ENCODE data around the gene IL1B.

Gene IL1B

DNA sequence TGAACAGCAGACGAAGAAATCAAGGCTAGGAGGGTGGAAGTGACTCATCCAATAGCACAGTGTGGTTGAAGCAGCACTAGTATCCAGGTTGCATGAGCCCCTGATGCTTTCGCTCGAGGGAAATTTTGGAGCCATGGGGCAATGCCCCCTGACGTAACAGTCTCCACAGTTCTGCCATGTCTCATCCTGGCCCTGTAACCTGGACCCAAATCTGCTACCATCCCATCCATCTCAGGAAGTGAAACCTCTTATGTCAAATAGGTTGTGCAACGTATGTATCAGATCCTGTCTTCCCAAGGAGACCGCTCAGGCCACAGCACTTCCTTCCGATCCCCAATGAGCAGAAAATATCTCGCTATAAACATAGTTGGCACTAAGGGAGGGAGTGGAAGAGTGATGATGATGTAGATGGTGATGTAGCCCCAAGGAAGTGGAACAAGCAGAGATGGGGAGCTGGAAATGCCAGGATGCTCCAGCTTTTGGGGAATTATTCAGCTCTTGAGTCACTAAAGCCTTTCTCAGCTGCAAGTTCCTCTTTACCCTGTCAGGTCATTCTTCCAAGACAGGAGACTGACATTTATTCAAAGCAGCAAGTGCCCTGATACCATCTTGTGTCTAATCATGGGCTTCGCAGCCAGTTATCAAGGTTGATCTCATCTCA is 3.0 kb upstream of the IL1B start:
- no peaks in the 10 kb centered on the region for H3F3A ChIP-seq (ENCODE audit: control insufficient read depth, insufficient read depth)
- H3K9me3 ChIP-seq (ENCODE audit: control insufficient read depth, insufficient read depth, low read length), result no peaks in the 10 kb centered on the region
- H3K4me1 ChIP-seq (ENCODE audit: control insufficient read depth, low read length), result peaks cover 10% of the 10 kb centered on the region
- no peak for TF ChIP-seq EZH2phosphoT487 (IDR thresholded peaks at IDR 0.05; ENCODE audit: borderline replicate concordance, low read length)
- TF ChIP-seq, protein P1, sequence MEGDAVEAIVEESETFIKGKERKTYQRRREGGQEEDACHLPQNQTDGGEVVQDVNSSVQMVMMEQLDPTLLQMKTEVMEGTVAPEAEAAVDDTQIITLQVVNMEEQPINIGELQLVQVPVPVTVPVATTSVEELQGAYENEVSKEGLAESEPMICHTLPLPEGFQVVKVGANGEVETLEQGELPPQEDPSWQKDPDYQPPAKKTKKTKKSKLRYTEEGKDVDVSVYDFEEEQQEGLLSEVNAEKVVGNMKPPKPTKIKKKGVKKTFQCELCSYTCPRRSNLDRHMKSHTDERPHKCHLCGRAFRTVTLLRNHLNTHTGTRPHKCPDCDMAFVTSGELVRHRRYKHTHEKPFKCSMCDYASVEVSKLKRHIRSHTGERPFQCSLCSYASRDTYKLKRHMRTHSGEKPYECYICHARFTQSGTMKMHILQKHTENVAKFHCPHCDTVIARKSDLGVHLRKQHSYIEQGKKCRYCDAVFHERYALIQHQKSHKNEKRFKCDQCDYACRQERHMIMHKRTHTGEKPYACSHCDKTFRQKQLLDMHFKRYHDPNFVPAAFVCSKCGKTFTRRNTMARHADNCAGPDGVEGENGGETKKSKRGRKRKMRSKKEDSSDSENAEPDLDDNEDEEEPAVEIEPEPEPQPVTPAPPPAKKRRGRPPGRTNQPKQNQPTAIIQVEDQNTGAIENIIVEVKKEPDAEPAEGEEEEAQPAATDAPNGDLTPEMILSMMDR (IDR thresholded peaks at IDR 0.05; ENCODE audit: low read depth, low read length, poor library complexity, severe bottlenecking), result no peak
- no peak overlapping the region for H3K27ac ChIP-seq (ENCODE audit: low read depth, low read length)
- peaks cover 23% of the 10 kb centered on the region for H3K27me3 ChIP-seq (ENCODE audit: control insufficient read depth, low read length)
- H3K9me2 ChIP-seq (replicated peaks; ENCODE audit: control insufficient read depth, low read length), result no peaks in the 10 kb centered on the region
- no peaks in the 10 kb centered on the region for H4K20me1 ChIP-seq (ENCODE audit: control insufficient read depth, insufficient read depth, low read depth, low read length)
- H3K36me3 ChIP-seq (ENCODE audit: control insufficient read depth, low read length), result no peaks in the 10 kb centered on the region
- no peak overlapping the region for H3K4me2 ChIP-seq (ENCODE audit: low read length)
- H3K79me2 ChIP-seq (ENCODE audit: control insufficient read depth, low read length), result no peaks in the 10 kb centered on the region
- no peak overlapping the region for H3K4me3 ChIP-seq (ENCODE audit: low read length)

DNA sequence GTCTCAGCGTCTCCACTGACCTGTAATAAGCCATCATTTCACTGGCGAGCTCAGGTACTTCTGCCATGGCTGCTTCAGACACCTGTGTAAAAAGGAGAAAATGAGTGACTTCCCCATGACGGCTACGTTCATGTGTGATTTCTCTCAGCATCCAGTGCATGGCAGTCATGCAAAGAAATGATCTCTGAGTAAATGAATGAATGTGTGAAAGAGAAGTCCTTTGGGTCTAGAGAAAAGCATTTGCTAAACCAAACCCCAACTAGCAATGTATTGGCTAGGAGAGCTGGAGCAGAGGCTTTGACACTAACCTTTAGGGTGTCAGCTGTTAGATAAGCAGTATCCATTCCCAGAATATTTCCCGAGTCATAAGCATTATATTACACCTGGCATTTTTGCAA is 417 bp downstream of the IL1B start:
- peaks cover 1% of the 10 kb centered on the region for H3K4me1 ChIP-seq (ENCODE audit: control insufficient read depth, low read length)
- H3K9me3 ChIP-seq (ENCODE audit: control insufficient read depth, insufficient read depth, low read length), result no peaks in the 10 kb centered on the region
- TF ChIP-seq EZH2phosphoT487 (IDR thresholded peaks at IDR 0.05; ENCODE audit: borderline replicate concordance, low read length), result no peak
- TF ChIP-seq, protein P1 (IDR thresholded peaks at IDR 0.05; ENCODE audit: low read depth, low read length, poor library complexity, severe bottlenecking), result no peak
- no peak overlapping the region for H3K4me2 ChIP-seq (ENCODE audit: low read length)
- H4K20me1 ChIP-seq (ENCODE audit: control insufficient read depth, insufficient read depth, low read depth, low read length), result no peaks in the 10 kb centered on the region
- H3K36me3 ChIP-seq (ENCODE audit: control insufficient read depth, low read length), result no peaks in the 10 kb centered on the region
- no peaks in the 10 kb centered on the region for H3K9me2 ChIP-seq (replicated peaks; ENCODE audit: control insufficient read depth, low read length)
- no peak overlapping the region for H3K27ac ChIP-seq (ENCODE audit: low read depth, low read length)
- H3K4me3 ChIP-seq (ENCODE audit: low read length), result no peak overlapping the region
- no peaks in the 10 kb centered on the region for H3K79me2 ChIP-seq (ENCODE audit: control insufficient read depth, low read length)
- H3F3A ChIP-seq (ENCODE audit: control insufficient read depth, insufficient read depth), result no peaks in the 10 kb centered on the region
- H3K27me3 ChIP-seq (ENCODE audit: control insufficient read depth, low read length), result peaks cover 25% of the 10 kb centered on the region

DNA sequence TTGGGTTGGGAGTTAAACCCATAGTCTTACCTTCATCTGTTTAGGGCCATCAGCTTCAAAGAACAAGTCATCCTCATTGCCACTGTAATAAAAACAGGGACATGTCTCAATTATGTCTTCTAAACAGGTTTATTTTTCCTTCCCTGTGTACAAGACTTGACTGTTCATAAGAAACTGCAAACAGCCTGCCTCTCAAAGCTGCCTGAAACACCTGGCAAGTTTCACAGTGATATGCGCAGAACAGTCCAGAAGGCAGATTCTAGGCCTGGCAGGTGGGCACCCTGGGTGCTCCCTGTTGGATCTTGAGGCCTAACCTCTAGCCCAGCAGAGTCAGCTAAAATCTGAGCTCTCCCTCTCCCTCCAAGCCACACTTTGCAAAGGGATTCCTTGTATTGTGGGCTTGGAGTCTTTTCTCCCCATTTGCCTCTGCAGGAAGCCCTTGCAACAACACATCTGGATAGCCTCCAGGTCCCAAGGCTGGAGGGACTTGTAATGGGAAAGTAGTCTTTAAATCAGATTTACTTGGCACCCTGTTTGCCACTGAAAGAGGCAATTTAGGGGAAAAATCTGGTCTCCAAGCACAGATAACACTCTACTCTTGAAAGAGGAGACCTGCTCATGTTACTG is 930 bp downstream of the IL1B start:
- H3K9me3 ChIP-seq (ENCODE audit: control insufficient read depth, insufficient read depth, low read length), result no peaks in the 10 kb centered on the region
- H3K27ac ChIP-seq (ENCODE audit: low read depth, low read length), result no peak overlapping the region
- peaks cover 25% of the 10 kb centered on the region for H3K27me3 ChIP-seq (ENCODE audit: control insufficient read depth, low read length)
- no peak overlapping the region for H3K4me3 ChIP-seq (ENCODE audit: low read length)
- H3K4me1 ChIP-seq (ENCODE audit: control insufficient read depth, low read length), result no peaks in the 10 kb centered on the region
- H3K79me2 ChIP-seq (ENCODE audit: control insufficient read depth, low read length), result no peaks in the 10 kb centered on the region
- H4K20me1 ChIP-seq (ENCODE audit: control insufficient read depth, insufficient read depth, low read depth, low read length), result no peaks in the 10 kb centered on the region
- H3F3A ChIP-seq (ENCODE audit: control insufficient read depth, insufficient read depth), result no peaks in the 10 kb centered on the region
- no peak overlapping the region for H3K4me2 ChIP-seq (ENCODE audit: low read length)
- no peaks in the 10 kb centered on the region for H3K9me2 ChIP-seq (replicated peaks; ENCODE audit: control insufficient read depth, low read length)
- no peaks in the 10 kb centered on the region for H3K36me3 ChIP-seq (ENCODE audit: control insufficient read depth, low read length)
- TF ChIP-seq EZH2phosphoT487 (IDR thresholded peaks at IDR 0.05; ENCODE audit: borderline replicate concordance, low read length), result no peak
- TF ChIP-seq, protein P1 (IDR thresholded peaks at IDR 0.05; ENCODE audit: low read depth, low read length, poor library complexity, severe bottlenecking), result no peak

Measured in DOHH2 (cell line).